ENCODE data around the gene ACY1.

The ACY1 gene

GRCh38 chr3:51966486-51966885, 16.8 kb upstream of the ACY1 start:
- DNase-seq = no peak

DNA sequence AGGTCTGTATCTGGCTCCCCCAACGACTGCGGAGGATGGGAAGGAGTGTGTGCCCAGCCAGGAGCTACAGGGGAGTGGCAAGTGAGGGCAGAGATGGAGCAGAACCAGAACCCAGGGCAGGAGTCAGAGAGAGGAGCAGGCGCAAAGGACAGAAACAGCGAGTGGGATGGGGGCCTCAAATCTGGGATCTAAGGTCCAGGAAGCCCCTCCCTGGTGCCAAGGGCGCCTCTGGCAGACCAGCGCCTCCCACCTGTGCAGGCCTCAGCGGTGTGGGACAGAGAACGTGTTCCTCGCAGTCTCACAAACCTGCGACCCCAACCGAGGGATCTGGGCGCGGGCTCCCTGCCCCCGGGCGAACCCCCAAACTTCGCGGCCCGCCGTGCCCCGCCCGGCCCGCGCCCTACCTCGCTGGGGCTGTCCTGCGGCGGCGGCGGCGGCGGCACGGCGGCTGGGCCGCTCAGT, 16.4 kb upstream of the ACY1 start:
- no peak for DNase-seq

DNA sequence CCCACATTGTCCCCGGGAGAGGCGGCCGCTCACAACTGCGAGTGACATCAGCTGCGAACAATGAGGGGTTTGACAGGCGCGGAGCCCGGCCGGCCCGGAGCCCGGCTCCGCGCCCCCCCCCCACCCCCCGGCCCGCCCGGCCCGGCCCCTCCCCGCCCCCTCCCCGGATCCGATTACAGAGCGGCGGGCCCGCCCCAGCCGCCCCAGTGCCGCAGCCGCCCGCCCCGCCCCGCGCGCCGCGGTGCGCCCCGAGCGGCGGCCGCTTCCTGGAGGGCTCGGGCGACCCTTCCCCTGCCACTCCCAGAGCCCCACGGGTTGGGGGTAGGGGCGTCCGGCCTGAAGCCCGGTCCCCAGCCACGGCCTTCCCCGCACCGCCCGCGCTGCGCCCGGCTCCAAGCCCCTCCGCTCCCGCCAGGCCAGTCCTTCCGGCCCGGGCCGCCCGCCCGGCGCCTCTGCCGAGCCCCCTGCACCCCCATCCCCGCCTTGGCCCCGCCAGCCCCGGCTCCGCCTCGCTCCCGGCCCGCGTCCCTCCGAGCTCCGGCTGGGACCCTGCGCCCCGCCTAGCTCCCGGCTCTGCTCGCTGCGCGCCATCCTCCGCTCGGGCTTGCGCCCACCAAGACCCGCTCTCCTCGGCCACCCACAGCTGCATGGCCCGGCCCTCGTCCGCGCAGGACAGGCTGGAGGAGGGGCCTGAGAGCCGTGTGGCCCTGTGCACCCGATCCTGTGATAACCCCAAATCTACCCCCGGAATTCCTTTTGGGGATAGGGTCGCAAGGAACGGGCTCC, 15.8 kb upstream of the ACY1 start, which contains the start of gene PCBP4:
TSS of gene PCBP4 (minus strand) at position 71 of the 786 bp plus-strand sequence. CDS start 6,214 bp downstream, outside the sequence.
- DNase-seq = peak; percentile 79

DNA sequence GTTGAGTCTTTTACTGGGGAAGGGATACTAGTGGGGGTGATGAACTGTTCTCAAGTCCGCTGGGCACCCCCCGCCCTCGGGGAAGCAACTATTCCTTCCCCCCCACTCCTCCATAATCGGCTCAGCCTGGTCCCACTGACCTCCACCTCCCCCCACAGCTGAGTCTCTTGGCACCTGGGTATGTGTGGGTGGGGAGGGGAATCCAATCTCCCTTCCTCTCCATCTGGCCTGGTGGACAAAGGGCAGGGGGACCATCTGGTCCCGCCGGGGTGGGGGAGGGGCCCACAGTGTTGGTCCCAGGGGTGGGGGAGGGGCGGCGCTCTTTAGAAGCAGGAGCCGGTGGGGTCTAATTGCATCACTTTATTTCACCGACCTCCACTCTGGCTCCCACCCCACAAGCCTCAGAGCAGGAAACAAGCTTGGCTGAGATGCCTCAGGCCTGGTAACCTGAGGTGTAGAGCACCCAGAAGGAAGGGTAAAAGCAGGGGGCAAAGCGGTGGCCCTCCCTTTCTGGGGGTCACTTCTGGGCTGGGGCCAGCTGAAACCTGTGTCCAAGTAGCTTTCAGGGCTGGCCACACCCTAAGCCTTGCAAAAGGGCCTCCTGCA, 15.1 kb upstream of the ACY1 start:
- no peak for DNase-seq

GRCh38 chr3:51968883-51969678, 14.3 kb upstream of the ACY1 start:
- DNase-seq = no peak

GRCh38 chr3:51969841-51970240, 13.5 kb upstream of the ACY1 start:
- no peak for DNase-seq

DNA sequence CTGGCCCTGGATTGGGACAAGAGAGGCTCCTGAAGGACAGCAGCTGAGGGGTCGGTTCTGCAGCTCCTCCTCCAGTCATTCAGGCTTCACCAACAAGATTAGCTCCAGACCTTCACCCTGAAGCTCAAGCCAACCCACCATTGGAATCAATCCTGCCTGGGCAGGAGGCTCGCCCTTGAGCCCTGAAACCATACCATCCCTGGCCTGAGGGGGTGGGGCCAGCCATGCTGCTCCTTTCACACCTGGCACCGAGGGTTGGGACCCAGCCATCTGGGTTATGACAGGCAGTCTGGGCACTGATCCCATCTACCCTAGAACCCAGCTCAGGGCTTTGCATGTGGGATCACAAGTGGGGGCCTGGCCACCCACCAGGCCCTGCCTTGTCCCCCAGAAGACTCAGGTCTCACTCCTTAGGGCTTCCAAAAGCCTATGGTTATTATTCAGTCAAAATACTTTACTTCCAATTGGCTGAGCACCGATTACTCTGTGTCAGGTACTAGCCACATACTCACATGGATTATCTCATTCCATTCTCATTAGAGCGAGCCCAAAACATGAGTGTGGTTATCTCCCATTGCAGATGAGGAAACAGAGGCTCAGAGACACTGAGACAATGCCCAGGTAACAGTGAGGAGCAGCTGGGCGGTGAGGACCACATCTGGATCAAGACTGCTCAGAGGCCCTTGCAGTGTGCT, 12.6 kb upstream of the ACY1 start:
- DNase-seq = no peak

DNA sequence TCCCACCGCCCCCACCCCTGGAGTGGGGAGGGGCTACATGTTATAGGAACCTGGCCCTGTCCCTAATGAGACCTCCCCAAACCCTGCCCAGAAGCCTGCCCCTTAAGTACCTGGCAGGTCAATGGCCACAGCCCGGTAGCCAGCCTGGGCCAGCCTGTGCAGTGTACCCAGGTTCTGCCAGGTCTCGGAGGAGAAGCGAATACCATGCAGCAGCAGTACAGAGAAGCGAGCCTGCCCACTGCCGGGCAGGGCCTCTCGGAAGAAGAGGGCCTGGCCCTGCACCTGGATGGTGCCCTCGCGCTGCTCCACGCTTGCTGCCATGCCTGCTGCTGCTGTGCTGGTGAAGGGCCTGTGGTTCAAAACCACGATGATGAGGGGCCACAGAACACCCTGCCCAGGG, 12.0 kb upstream of the ACY1 start:
- no peak for DNase-seq

GRCh38 chr3:51974277-51974962, 8.9 kb upstream of the ACY1 start:
- DNase-seq = no peak

DNA sequence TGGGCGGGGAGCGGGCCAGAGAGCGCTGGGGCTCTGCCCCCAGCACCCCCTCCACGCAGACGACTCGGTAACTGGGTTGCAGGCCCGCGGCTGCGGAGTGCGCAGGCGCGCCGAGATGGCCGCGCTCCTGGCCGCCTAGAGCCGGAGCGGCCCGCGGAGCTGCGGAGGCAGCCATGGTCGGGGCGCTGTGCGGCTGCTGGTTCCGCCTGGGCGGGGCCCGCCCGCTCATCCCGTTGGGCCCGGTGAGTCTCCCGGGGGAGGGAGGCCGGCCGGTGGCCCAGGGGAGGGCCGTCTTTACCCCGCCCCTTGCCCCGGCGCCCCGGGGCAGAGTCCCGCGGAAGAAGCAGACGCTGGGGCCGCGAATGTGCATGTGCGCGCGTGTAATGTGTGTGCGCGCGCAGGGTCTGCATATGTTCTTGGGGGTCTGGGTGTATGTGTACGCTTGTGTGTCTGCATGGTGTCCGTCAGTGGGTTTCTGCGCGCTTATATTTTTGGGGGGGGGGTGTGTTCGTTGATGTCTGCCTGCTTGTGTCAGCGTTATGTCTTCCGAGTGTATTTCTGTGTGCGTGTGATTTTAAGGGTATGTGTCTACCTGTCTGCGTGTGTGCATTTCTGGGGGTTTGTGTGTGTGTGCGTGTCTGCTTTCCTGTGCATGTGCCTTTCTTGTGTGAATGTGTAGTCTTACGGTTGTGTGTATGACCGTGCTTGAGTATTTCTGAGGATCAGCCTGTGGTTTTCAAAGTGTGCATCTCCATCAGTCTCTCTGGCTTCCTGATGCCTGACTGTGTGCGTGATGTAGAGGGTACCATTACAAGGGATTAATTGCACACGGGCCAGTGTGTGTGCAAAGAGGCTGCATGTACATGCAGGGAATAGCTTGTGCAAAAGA, 8.1 kb upstream of the ACY1 start, which contains the start of gene ABHD14A:
TSS of gene ABHD14A (plus strand) at position 102 of the 889 bp plus-strand sequence. CDS start at position 174, 72 bp downstream.
- DNase-seq = peak; percentile 91

GRCh38 chr3:51975852-51976549, 7.3 kb upstream of the ACY1 start:
- peak; percentile 72 for DNase-seq

- DNase-seq = peak; percentile 76
These were observed 5.7 kb upstream of the ACY1 start for GRCh38 chr3:51977446-51978142.

DNA sequence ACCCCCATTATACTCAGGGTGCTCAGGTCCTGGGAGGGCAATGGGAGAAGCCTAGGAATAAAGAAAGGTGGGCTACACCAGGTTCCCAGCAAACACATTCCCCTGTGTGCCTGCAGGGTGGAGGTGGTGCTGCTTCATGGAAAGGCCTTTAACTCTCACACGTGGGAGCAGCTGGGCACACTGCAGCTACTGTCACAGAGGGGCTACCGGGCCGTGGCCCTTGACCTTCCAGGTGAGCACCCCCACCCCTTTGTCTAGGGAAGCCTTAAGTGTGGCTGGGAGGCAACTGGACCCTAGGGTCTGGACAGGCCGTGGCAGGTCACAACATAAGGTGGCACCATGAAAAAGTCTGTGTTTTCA, 5.2 kb upstream of the ACY1 start:
- no peak for DNase-seq

DNA sequence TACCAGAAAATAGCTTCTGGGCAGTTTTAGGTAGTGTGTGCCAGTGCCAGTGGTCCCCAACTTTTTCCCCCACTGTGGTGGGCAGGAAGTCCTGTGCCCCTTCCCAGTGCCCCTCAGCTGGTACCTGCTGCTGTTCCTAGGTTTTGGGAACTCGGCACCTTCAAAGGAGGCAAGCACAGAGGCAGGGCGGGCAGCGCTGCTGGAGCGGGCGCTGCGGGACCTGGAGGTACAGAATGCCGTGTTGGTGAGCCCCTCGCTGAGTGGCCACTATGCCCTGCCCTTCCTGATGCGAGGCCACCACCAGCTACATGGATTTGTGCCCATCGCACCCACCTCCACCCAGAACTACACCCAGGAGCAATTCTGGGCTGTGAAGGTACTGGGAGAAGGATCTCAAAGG, 3.1 kb upstream of the ACY1 start:
- no peak for DNase-seq

DNA sequence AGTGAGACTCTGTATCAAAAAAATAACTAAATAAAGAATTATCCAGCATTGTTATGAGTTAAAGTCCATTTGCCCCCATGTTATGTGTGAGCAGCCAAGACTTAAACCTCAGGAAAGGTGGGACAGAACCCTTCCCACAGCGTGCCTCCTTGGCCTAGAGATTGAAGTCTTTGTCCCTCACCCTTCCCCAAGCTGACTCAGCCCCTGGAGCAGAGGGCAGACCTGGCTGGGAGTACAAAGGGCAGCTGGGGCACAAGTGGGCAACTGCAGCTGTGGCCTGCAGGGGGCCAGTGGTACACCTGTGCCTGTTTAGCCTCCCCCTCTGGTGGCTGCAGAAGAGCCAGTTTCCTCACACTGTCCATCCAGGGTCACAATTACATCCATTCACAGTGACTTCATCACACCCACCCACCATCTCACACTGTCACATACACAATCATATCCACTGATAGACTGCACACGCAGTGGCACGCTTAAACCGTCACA, 940 bp upstream of the ACY1 start:
- DNase-seq = peak; percentile 73

DNA sequence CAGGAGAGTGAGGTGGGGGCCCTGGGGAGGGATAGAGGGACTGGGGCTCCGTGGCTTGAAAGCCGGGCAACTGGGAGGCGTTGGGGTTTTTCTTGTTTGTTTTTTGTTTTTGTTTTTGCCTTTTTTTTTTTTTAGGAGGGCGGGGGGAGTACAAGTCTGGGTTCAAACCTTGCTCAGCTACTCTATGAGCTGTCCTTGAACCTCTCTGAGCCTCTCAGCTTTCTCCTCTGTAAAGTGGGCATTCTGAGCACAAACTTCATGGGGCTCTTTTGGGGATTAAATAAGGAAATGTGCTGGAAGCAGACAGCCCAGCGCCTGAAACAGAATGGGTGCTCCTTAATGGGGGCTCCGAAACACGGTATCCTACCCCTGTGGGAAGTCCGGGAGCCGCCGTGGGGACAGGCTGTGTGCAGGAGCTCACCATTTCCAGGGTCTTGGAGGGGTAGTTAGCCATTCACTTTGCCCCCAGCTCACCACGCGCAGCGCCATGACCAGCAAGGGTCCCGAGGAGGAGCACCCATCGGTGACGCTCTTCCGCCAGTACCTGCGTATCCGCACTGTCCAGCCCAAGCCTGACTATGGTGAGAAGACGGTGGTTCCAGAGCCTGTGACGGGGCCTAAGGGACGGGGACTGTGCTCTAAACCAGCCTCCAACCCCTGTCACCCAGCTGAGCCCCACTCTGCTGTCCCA, 388 bp downstream of the ACY1 start:
- DNase-seq = no peak

- no peak for DNase-seq
These were observed 923 bp downstream of the ACY1 start for GRCh38 chr3:51984269-51984647.

- DNase-seq = no peak
These were observed 1.7 kb downstream of the ACY1 start for GRCh38 chr3:51985063-51985462.
